ENCODE data around the gene ADARB2. TPM values are rescaled to one million over a fixed set of nuclear protein-coding genes. Genes with fewer than 3 reads are reported as not detected.

ADARB2 gene
- total and polyA plus RNA-seq, 2 experiments from 2014 or later, result 2.0 to 5.0 TPM

DNA sequence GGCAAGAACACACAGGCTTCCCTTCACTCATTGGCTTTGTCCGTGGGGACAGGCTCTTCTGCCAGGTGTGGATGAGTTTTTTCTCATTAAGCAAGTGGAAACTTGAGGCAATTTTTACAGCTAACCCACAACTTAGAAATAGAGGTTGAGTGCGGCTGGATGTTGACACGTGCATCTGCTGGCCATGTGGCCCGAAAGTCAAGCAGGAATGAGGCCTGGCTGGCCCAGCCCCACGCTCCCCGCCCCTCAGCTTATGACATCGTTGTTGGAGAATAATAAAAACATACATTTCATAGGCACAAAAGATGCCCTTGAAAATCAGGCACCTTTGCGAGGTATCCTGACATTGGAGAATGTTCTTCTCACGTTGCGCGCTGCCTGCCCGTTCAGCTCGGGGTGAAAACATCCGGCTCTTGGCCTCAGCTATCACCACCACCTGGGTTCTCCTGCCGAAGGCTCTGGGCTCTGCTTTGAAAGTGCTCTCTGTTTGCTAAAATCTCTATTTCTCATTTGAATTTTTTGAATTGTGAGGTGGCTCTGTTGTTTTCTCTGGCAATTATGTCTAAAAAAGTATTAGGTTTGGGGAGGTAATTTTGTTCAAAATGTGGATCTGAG lies 370.4 kb downstream of the ADARB2 start:
- H3K4me3 Mint-ChIP-seq, result no peak overlapping the region
- no peaks in the 10 kb centered on the region for H4K20me1 ChIP-seq (replicated peaks; ENCODE audit: insufficient read depth)
- no peak for DNase-seq (ENCODE audit: low spot score)
- no peak for ATAC-seq
- H3K9me3 Mint-ChIP-seq, result no peaks in the 10 kb centered on the region; the same call in 2 of the 3 replicates
- no peak overlapping the region for H3K4me2 ChIP-seq
- H2AFZ ChIP-seq, result no peak overlapping the region
- H3K4me3 ChIP-seq, result no peak overlapping the region
- TF ChIP-seq NANOG (IDR thresholded peaks at IDR 0.05; ENCODE audit: borderline replicate concordance), result no peak
- TF ChIP-seq ZNF114 (CRISPR knock-in tag; IDR thresholded peaks at IDR 0.05), result no peak
- no peak for TF ChIP-seq JUNB (IDR thresholded peaks at IDR 0.05; ENCODE audit: unreplicated experiment)
- TF ChIP-seq, protein P1, sequence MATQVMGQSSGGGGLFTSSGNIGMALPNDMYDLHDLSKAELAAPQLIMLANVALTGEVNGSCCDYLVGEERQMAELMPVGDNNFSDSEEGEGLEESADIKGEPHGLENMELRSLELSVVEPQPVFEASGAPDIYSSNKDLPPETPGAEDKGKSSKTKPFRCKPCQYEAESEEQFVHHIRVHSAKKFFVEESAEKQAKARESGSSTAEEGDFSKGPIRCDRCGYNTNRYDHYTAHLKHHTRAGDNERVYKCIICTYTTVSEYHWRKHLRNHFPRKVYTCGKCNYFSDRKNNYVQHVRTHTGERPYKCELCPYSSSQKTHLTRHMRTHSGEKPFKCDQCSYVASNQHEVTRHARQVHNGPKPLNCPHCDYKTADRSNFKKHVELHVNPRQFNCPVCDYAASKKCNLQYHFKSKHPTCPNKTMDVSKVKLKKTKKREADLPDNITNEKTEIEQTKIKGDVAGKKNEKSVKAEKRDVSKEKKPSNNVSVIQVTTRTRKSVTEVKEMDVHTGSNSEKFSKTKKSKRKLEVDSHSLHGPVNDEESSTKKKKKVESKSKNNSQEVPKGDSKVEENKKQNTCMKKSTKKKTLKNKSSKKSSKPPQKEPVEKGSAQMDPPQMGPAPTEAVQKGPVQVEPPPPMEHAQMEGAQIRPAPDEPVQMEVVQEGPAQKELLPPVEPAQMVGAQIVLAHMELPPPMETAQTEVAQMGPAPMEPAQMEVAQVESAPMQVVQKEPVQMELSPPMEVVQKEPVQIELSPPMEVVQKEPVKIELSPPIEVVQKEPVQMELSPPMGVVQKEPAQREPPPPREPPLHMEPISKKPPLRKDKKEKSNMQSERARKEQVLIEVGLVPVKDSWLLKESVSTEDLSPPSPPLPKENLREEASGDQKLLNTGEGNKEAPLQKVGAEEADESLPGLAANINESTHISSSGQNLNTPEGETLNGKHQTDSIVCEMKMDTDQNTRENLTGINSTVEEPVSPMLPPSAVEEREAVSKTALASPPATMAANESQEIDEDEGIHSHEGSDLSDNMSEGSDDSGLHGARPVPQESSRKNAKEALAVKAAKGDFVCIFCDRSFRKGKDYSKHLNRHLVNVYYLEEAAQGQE (IDR thresholded peaks at IDR 0.05; ENCODE audit: unreplicated experiment), result no peak
- TF ChIP-seq EZH2phosphoT487 (IDR thresholded peaks at IDR 0.05; ENCODE audit: unreplicated experiment), result no peak
- TF ChIP-seq CREB1 (CRISPR knock-in tag; IDR thresholded peaks at IDR 0.05; ENCODE audit: low read depth), result no peak
- H3K27ac Mint-ChIP-seq, result no peak overlapping the region
- H3K4me1 Mint-ChIP-seq, result peaks cover 20% of the 10 kb centered on the region
- no peak overlapping the region for H3K27ac ChIP-seq (ENCODE audit: low read depth)
- peaks cover 3% of the 10 kb centered on the region for H3K27me3 Mint-ChIP-seq (ENCODE audit: insufficient read depth, low read depth, poor library complexity)
- no peaks in the 10 kb centered on the region for H3K36me3 ChIP-seq (ENCODE audit: insufficient read depth)
- H3K36me3 Mint-ChIP-seq (ENCODE audit: low read depth), result no peaks in the 10 kb centered on the region
- peaks cover 5% of the 10 kb centered on the region for H3K4me1 ChIP-seq (ENCODE audit: insufficient read depth)
- H3K9me2 ChIP-seq (ENCODE audit: insufficient read depth), result no peaks in the 10 kb centered on the region
- H3K79me2 ChIP-seq (replicated peaks; ENCODE audit: insufficient read depth), result no peaks in the 10 kb centered on the region
- H3F3A ChIP-seq (replicated peaks; ENCODE audit: low read depth), result 0 out of 2 replicates have a peak, but pooled peaks cover 3% of the 10 kb centered on the region
- no peaks in the 10 kb centered on the region for H3K27me3 ChIP-seq (ENCODE audit: insufficient read depth)

DNA sequence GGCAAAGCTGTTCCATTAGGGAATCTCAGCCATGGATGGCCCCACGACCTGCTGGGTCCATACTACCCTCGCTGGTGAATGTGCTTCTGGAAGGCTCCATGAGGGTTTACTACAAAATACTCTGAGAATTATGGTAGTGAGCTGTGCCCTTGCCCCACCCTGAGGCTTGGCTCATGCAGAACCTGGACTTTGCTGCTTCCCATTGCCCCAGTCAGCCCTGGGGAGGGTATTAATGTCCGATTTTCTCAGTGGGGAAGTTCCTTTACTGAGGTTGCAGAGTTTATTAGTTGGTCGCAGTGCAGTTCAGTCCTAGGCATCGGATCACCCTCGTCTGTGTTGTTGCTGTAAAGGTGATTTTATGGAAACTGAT lies 371.0 kb downstream of the ADARB2 start:
- no peaks in the 10 kb centered on the region for H3K79me2 ChIP-seq (replicated peaks; ENCODE audit: insufficient read depth)
- no peak overlapping the region for H3K4me2 ChIP-seq
- Mint-ChIP-seq H3K4me1 (peaks cover 26% of the 10 kb centered on the region), H3K4me3 (no peak overlapping the region), H3K36me3 (ENCODE audit: low read depth) (no peaks in the 10 kb centered on the region), H3K27me3 (ENCODE audit: insufficient read depth, low read depth, poor library complexity) (peaks cover 3% of the 10 kb centered on the region), H3K9me3 (no peaks in the 10 kb centered on the region; the same call in 2 of the 3 replicates), H3K27ac (no peak overlapping the region)
- no peaks in the 10 kb centered on the region for H3K27me3 ChIP-seq (ENCODE audit: insufficient read depth)
- ATAC-seq (no peak), DNase-seq (ENCODE audit: low spot score) (no peak)
- H4K20me1 ChIP-seq (replicated peaks; ENCODE audit: insufficient read depth), result no peaks in the 10 kb centered on the region
- no peak overlapping the region for H2AFZ ChIP-seq
- H3K4me1 ChIP-seq (ENCODE audit: insufficient read depth), result peaks cover 7% of the 10 kb centered on the region
- no peak overlapping the region for H3K27ac ChIP-seq (ENCODE audit: low read depth)
- H3K4me3 ChIP-seq, result no peak overlapping the region
- H3K9me2 ChIP-seq (ENCODE audit: insufficient read depth), result no peaks in the 10 kb centered on the region
- no peaks in the 10 kb centered on the region for H3K36me3 ChIP-seq (ENCODE audit: insufficient read depth)
- peaks cover 3% of the 10 kb centered on the region; the same call in 1 of the 2 replicates for H3F3A ChIP-seq (replicated peaks; ENCODE audit: low read depth)
- TF ChIP-seq EZH2 (IDR thresholded peaks at IDR 0.05; ENCODE audit: low read depth, unreplicated experiment), result no peak
- no peak for TF ChIP-seq STAT1 (IDR thresholded peaks at IDR 0.05; ENCODE audit: unreplicated experiment)
- TF ChIP-seq NANOG (IDR thresholded peaks at IDR 0.05; ENCODE audit: borderline replicate concordance), result no peak
- TF ChIP-seq ZNF331 (CRISPR knock-in tag; IDR thresholded peaks at IDR 0.05; ENCODE audit: low read depth), result no peak
- TF ChIP-seq JUNB (IDR thresholded peaks at IDR 0.05; ENCODE audit: unreplicated experiment), result no peak
- TF ChIP-seq, protein P1 (IDR thresholded peaks at IDR 0.05; ENCODE audit: unreplicated experiment), result no peak
